ENCODE measurements around the gene HOXC10.

Gene HOXC10

DNA sequence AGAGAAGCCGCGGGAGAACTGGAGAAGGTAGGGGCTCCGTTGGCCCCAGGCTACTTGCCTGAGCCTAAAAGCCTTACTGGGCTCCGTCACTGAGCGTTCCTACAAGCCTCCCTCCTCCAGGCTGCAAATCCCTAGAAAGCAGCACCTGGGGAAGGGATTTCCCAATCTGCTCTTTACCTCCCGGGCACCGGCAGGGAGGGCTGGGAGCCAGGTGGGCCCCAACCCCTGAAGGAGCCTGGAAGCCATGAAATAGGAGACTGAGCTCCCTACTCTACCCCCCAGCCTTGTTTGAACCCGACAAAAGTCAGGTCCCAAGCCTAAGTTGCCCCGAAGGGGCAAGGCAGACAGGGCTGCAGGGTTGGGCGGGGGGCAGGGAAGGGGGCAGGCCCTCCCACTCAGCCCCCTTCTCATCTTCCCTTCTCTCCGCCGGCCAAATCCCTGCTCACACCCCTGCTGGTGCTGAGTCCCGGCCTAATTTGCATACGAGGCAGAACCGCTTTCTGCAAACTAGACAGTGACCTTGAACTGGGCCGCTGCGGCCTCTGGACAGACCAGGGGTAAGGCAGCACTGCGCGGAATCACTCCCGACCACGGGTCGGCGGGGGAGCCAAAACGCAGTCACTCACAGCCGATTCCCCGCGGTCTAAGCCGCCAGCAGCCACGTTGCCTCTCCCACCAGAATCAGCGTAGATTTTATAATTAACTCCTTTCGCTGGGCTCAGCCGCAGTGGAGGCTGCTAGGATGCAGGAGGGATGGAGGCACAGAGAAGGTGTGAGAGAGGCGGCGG is 34.0 kb upstream of the HOXC10 start:
- no peak for DNase-seq

- no peak for DNase-seq
Measured at GRCh38 chr12:53951577-53952334, 33.2 kb upstream of the HOXC10 start.

GRCh38 chr12:53952335-53952694 is 32.6 kb upstream of the HOXC10 start:
- no peak for DNase-seq

DNA sequence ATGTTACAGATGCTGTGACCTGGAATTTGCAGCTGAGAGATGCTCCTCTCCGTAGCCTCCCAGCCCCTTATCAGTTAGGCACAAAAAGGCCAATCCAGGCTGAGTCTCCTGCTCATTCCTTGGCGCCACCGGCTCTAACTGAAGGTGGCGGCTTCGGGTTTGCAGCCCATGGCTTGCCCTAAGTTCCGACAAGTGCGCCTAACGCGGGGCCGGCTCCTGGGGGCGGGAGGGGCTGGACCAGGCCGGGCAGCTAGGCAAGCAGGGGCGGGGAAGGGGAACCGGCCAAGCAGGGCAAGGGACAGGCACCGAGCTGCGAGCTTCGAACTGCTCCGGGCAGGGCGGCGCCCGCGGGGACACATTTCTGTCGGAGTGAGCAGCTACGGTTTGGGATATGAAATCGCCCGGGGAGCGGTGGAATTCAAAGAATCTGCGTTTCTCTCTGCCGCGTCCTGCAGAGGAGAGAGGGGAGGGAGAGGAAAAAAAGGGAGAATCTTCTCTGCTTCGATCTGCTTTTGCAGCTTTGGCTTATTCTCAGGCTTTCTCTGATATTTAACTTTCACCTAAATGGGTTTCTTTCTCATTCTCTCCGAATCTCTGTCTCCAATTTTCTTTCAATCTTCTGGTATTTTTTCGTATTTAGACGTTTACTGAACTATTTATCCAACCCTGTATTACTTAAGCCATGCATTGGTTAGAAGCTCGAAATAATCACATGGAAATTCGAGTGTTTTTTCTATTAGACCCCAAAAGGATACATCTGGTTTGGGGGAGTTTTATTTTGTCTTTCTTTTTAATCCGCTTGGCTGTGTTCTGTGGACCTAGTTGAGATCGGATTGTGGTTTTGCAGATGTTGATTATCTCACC is 31.8 kb upstream of the HOXC10 start:
- DNase-seq: no peak

DNA sequence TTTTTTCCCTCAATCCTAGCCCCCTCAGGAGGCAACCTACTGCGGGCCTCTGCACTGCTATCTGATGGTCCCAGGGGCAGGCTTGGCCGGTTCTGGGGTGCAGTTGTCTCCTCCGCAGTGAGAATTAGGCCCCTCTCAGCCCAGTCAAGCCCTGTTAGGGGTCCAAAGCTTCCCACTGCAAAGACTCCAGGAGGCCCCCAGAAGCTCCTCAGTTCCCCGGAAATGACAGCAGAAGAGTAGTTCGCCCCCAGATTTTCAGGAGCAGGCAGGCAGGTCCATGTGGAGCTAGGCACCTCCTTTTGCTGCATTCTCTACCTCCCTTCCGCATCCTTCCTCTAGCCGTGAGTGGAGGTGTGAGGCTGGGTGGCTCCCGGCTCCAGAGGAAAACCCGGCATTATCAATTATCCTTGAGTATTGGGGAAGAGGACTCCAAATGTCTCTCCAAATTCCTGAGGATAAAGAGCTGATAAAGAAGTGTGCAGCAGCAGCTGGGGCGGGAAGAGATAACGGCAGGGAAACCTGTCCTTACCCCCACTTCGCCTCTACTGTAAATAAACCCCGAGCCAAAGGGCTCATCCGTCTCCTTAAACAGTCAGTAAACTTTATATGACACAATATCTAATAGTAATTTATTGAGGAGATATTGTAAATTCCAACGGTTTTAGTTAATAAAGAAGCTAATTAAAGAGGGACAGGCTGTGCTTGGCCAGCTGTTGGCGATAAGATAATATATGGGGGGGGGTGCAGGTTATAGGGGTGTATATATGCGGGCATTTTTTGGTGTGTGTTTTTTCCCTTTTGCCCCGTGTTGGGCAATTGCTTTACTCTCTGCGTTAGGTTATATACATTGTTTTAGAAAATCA is 30.9 kb upstream of the HOXC10 start:
- DNase-seq: no peak

DNA sequence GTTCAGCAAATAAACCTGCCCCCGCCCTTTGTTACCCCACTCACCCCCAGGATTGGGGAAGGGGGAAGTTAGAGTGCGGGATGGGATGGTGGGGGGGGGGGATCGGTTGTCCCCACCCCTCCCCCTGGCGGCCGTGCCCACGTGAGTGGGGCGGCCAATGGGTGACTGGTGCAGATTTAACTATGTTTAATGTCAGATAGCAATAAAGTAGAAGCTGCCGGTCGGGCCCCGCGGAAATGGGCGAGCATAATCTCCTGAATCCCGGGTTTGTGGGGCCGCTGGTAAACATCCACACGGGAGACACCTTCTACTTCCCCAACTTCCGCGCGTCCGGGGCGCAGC is 30.3 kb upstream of the HOXC10 start, which contains the start of gene HOXC12:
HOXC12 (plus strand) TSS at position 210 of the 342 bp plus-strand sequence; CDS start at position 237, 27 bp downstream.
- no peak for DNase-seq

DNA sequence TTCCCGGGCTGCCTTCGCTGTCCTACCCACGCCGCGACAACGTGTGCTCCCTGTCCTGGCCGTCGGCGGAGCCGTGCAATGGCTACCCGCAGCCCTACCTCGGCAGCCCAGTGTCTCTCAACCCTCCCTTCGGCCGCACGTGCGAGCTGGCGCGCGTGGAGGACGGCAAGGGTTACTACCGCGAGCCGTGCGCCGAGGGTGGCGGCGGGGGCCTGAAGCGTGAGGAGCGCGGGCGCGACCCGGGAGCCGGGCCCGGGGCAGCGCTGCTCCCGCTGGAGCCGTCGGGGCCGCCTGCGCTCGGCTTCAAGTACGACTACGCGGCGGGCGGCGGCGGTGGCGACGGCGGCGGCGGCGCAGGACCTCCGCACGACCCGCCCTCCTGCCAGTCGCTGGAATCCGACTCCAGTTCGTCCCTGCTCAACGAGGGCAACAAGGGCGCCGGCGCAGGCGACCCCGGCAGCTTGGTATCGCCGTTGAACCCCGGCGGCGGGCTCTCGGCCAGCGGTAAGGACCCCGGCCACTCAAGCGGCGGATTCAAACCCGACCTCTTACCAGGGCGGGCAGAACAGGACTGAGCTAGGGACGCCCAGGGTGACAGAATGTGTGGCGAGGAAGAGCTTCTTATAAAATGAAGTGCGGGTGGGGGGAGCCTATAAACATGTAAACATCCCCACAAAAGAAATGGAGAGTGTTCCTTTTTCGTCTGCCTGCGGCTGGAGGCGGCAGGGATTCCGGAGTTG is 29.7 kb upstream of the HOXC10 start:
- no peak for DNase-seq

DNA sequence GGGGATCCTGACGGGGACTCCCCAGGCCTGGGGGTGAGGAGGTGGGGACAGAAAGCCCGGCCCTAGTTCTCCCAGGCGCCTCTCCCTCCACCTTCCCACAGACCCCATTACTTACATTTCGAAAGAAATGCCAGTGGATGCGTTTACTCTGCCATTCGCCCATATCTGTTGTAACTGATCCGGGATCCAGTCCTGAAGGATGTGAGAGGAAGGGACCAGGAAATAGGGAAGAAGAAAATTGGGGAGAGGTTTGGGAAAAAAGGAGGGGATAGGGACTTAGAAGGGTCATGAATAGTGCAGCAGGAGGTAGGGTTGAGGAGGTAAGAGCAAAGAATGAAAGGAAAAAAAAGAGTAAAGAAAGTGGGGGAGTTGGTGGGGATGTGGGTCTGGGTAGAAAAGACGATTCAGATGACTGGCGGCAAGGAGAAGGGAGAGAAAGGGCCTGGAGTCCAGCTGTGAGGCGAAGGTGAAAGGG is 29.1 kb upstream of the HOXC10 start:
- DNase-seq: no peak

GRCh38 chr12:53956251-53956887 is 28.6 kb upstream of the HOXC10 start:
- DNase-seq: no peak

DNA sequence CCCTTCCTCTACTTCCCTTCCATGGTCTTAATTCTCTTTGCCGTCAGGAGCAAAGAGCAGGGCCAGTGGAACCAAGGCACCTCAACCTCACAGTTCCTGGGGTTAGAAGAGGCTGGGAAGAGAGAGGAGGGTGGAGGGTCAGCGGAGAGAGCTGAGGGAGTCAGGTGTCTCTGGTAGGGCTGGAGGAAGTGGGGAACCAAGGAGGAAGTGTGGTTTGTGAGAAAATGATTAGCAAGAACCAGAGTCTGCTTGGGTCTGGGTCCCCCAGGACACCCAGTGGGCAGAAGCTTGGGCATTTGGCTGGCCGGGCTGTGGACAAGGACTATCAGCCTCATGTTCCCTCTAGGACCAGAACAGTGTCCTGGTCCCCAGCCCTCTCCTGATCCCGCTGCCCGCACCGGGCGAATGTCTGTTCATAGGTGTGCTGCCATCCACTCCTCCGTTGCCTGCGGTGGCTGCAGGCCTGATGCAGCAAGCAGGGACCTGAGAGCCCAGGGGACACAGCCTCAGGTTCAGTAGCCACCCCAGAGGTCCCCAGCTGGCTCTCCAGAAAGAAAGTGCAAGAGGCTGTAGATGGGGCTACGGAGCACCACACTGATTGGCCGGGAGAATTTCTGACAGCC is 27.9 kb upstream of the HOXC10 start:
- DNase-seq: no peak

- DNase-seq: no peak
Measured at GRCh38 chr12:53958128-53958527, 26.8 kb upstream of the HOXC10 start.

DNA sequence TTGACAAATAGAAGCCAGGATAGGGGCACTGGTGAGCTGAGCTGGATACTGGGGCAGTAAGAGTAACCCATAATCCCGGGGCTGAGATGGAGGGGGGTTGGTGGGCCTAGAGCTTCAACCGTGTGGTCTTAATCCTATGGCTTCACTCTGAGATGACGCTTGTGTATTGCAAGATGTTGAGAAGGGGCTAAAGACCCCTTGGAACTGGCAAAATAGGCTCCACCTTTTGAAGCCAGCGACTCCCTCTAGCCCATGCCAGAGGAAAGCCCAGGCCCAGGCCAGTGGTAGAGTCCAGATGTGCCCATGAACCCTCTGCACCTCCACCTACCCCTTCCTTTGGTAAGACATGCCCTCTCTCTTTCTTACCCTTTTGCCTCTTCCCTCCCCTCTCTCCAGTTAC is 25.6 kb upstream of the HOXC10 start:
- no peak for DNase-seq

DNA sequence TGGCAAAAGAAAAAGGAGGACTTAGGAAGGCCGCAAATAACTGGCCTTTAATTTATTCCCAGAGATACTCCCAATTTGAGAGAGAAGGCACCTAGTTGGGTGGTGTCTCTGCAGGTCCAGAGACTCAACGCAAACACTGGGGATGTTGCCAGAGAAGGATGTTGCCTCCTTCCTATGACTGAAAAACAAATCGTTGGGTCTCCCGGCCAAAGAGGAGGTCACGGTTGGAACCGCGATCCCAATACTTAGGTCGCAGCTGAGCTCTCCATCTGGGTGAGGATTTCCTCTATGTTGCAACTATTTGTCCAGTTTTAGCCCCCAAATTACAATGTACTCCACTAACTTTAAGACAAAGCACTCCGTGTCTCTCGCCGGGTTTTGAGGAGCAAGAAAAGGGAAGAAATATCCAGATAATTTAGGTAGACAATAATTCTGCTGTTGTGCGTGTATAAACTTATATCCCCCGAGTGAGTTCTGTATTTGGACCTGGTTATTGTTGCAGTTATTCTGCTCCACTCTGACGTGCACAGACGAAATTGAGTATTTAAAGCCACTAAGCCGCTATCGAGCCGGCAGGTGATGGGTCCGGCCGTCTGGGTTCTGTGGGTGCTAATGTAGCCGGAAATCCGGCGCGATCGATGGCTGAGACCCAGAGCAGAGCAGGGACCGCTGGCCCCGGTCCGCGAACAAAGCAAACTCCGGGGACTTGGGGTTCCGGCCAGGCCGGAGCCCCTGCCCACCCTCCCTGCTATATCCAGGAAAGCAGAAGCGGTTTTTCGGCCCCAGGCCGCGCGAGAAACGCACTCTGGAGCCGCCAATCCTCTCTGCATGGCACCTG is 24.5 kb upstream of the HOXC10 start:
- no peak for DNase-seq

GRCh38 chr12:53961025-53961761 is 23.8 kb upstream of the HOXC10 start:
- no peak for DNase-seq

DNA sequence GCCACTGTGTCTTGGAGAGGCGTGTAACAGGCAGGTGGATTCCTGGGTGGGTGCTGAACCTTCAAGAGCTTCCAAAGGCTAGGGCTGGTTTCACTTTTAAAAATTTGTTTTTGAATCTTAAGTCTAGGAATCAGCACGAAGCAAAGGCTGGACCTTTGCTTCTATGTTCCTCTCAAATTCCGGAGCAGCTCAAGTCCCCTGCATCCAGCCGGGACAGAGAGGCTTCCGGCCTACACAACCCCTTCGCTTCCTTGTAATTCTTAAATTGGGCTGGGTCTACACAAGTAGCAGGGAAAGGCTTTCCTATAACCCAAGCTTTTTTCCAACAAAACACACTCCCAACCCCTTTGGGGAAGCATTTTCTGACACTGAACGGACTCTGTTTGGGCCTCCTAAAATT is 21.9 kb upstream of the HOXC10 start:
- DNase-seq: no peak

DNA sequence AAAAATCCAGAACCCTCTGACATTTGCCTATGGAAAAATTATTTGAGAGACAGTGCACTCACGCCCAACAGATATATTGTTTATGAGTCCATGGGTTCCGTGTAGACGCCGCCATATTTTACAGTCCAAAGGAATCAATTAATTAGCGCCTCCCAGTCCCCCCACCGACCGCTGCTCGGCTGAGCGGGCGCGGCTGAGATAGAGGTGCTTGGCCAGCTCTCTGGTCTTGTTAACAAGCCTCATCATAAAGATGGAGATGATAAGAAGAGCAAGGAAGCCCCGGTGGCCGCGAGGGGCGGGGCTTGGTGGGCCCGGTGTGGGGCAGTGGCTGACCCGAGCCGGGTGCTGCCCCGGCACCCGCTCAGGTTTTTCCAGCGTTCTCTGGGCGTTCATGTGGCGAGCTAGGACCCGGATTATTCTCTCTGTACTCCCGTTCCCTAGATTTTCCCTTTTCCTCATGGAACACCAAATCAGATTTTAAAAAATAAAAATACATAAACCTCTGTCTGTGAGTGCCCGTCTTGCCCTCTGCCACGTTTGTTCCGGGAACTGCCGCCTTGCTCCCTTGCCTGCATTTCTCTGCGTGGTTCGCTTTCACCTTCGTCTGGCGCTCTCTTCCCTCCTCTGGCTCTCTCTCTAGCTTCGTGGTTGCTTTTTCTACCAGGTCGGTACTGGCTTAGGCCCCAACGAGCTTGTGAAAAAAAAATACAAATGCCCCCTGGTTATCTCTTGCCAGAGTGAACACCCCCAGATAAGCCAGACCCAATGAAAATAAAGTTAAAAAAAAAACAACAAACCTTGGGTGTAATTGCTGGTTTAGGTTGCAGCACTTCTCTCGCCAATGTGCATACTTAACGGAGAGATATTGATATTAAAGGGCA is 21.3 kb upstream of the HOXC10 start:
- no peak for DNase-seq

- DNase-seq: no peak
Measured at GRCh38 chr12:53964315-53964713, 20.6 kb upstream of the HOXC10 start.

All from SIG-M5 (cell line).